CD4-positive, alpha-beta T cell treated with Interleukin-15 for 1 hour (primary cell): Measurements from ENCODE around the gene CA11.
A peak's percentile ranks its signal among the peaks of the same experiment; 100 is the strongest.
"Not testable (repeated sequence)": the region's sequence is repeated elsewhere in the genome, so short reads cannot be mapped to it uniquely, and the experiment has no call there.

ENCODE experiments used
- DNase-seq: peaks from one replicate; pipeline ENCODE4 v3.0.0-alpha.2; 2020

CA11 gene

DNA sequence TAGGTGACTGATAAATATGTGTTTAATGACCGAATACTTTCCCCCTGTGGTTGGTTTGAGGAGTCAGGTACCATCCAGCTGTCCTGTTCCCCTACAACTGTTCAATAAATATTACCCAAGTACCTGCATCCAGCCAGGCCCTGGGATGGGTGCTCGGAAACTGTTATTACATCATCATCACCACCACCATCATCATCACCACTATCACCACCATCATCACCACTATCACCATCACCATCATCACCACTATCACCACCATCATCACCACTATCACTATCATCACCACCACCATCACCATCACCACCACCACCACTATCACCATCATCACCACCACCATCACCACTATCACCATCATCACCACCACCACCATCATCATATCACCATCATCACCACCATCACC, 22.8 kb upstream of the CA11 start:
- DNase-seq, result no peak

DNA sequence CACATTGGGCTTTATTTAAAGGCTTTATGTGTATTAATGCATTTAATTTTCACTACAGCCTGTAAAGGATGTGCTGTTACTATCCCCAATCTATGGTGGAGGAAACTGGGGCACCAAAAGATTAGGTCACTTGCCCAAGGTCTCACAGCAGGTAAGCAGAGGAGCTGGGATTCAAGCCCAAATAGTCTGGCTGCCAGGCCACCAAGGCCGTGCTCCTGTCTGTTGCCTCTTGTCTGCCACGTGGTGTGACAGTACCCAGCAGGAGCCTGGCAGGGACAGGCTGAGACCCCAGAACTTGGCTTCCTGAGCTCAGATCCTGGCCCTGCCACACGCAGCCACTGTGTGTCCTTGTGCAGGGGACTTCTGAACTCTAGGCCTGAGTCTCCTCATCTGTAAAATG, 22.3 kb upstream of the CA11 start:
- no peak for DNase-seq

DNA sequence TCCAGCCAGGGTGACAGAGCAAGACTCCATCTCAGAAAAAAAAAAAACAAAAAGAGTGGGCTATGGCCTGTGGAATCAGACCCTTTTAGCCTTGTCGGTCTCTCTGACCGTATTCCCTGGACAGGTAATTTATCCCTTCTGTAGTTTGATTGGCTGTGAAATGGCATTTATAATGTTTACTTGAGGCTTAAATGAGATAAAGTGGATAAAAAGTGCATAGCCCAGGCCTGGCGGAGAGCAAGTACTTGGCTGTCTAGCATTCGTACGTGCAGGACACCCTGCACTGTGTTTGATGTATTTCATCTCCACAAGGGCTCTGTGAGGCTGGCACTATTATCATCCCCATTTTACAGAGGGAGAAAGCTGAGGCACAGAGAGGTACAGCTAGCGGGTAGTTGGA, 19.8 kb upstream of the CA11 start:
- DNase-seq, result no peak

DNA sequence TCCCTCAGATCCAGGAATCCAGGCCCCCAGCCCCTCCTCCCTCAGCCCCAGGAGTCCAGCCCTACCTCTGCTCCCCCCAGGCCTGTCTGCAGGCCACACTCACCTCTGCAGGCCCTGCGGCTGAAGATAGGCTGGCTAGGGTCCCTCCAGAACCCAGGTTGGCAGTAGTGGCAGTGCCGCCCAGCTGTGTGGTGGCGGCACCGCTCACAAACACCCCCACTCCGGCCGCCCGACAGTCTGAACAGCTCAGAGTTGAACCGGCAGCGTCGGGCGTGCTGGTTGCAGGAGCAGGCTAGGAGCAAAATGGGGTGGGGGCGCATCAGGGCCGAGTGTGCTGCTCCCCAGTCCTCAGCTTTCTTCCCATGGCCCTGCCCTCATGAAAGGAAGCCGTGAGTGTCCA, 18.5 kb upstream of the CA11 start:
- DNase-seq, result no peak

DNA sequence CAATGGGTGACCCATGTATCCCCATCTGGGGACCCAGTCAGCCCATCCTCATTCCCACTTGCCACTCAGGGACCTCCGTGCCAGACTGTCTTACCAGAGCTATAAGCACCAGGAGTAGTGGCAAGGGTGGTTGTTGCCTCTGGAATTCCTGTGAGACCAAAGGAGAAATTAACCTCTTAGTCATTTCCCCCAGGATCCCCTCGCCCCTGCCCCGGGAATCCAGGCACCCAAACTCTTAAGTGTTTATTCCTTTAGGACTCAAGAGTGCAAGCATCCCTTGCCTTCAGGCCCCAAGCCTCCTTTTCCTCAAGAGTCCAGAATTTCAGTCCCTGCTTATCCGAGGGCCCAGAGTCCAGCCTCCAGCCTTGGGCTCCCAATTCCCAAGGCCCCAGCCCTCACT, 17.7 kb upstream of the CA11 start:
- DNase-seq, result no peak

DNA sequence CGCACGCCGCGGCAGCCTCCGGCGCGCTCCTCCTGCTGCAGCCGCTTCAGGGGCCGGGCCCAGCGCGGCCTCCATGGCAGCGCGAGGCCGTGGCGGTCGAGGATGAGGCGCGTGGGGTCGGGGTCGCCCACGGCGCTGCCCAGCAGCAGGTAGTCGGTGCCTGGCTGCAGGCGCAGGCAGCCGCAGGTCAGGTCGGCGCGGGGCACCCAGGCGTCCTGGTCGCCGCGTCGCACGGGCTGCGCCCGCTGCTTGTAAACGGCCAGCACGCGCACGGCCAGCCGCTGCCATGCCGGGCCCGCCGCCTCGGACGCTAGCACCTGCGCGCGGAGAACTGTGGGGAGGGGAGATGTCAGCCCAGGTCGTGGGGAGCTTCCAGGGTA, 15.7 kb upstream of the CA11 start:
- no peak for DNase-seq

DNA sequence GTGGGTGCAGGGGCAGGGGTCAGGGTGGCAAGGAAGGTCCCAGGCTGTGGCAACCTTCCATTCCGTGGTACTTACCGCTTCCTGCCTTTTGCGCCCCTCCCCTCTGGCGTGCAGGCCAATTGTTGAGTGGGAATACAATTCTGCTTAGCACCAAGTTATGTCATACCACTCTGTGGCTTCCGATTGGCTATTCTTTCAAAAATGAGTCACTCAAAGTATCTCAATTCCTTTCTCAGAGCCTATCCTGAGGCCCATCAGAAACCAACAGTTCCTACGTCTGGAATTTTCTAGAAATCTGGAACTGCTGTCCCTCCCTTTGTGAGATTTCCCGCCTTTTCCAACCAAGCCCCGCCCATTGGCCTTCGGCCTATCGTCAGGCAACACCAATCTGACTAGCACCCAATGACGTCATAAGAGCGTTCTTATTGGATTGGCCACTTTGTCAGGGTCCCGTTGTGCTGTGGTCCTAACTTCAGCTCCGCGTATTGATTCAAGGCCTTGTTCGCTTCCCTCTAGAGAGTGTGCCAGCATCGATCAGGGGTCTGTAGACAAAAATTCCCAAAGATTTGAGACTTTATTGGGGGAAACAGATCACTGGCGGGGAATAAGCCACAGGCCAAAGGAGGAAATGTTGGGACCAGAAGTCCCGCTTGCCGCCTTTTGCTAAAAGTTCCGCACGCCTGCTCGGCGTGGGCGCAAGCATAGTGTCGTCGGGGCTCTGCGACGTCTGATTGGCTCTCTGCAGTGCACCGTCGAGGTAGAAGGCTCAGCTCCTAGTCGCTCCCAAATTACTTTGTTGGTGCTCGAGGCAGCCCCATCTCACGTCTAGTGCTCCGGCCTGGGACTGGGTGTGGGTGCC, 15.1 kb upstream of the CA11 start:
- DNase-seq, result peak; percentile 87

DNA sequence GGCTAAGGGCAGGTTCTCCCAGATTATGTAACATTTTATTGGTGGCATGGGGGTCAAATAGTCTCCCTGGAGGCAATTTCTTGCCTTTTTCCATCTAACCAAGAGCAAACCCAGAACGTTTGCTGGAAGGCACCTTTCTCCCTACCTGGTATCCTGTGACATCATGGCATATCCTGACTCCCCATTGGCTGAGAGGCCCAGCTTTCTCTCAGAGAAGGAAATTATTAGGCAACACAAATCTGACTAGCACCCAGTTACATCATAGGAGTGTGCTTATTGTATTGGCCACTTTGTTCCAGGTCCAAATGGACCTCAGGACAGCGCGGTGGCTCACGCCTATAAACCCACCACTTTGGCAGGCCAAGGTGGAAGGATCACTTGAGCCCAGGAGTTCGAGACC, 13.8 kb upstream of the CA11 start:
- peak; percentile 41 for DNase-seq

DNA sequence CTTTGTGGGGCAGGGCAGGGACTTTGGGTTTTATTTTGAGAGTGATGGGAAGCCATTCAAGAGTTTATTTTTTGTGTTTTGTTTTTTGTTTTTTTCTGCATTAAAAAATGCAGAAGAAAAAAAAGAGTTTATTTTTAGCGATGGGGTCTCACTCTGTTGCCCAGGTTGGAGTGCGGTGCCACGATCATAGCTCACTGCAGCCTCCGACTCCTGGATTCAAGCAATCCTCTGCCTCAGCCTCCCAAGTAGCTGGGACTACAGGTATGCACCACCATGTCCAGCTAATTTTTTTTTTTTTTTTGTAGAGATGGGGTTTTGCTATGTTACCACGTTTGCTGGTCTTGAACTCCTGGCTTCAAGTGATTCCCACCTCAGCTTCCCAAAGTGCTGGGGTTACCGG, 12.5 kb upstream of the CA11 start:
- DNase-seq, result no peak

DNA sequence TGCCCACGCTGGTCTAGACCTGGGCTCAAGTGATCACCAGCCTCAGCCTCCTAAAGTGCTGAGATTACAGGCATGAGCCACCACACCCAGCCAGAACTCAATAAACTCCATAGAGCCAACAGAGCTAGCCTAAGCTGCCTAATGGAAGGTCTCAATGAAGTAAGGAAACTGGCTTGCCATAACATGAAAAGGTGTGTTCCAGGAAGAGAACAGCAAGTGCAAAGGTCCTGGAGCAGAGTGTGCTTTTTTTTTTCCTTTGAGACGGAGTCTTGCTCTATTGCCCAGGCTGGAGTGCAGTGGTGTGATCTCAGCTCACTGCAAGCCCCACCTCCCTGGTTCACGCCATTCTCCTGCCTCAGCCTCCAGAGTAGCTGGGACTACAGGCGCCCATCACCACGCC, 11.8 kb upstream of the CA11 start:
- DNase-seq, result not testable (repeated sequence)

DNA sequence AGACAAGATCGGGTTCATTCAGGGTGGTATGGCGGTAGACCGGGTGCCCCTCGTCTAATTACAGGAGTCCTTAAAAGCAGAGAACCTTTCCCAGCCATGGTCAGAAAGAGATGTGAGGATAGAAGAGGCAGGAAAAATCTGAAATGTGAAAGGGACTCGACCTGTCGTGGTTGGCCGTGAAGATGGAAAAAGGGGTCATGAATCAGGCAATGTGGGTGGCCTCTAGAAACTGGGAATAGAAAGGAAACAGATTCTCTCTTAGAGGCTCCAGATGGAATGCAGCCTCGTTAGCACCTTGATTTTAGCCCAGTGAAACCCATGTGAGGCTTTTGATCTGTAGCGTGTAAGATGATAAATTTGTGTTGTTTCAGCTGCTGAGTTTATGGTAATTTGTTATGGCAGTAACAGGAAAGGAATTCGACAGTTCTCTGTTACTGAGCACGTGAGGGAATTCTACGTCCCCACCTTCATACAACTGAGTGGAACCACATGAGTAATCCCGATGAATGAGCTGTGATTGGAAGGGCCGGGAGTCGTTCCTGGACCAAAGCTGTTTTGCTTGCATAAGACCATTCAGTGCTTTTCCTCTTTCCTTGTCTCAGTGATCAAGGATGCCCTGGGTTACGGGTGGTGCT, 11.0 kb upstream of the CA11 start:
- DNase-seq, result no peak

DNA sequence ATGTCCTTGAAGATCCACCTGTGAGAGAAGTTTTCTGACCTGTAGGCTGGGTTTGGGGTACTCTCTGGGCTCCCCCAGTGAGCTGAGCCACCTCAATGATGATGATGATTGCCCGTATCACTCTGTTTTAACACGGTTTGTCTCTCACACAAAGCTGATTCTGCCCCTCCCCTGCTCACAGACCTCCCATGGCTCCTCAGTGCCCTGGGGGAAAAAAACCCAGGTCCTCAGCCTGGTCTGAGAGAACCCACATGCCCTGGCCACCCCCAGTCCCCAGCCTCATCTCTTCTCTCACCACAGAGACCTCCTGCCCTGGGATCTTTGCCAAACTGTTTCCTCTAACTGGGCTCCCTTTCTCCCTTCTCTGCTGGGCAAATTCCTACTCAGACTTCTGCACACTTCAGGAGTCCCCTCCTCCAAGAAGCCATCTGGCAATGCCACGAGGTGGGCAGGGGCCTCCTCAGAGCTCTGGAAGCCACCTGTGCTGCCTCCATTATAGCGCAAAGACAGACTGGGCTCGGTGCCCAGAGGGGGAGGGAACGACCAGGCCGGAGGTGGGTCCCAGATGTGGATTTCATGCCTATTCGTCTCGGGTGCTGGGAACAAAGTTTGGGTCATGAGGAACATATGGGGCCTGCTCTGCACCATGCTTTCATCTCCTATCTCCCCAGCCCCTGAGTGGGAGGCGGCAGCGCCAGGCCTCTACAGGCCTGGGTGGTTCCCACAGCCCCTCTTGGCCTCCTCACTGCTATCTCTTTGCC, 8.5 kb upstream of the CA11 start:
- DNase-seq, result no peak

DNA sequence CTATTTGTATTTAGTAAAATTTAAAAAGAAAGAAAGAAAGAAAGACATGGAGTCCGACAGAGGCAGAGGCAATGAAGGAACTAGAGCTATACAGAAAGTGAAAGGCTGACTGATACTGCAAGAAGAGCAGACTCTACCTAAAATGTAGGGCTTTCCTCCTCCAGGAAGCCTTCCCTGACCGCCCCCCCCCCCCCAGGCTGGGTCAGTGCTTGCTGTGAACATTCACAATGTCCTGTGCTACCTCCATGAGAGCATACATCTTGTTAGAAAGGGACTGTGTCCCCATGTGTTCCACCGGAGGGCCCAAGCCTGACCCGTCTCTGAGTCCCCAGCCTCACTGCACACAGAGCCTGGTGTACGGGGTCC, 5.7 kb upstream of the CA11 start:
- DNase-seq, result no peak

DNA sequence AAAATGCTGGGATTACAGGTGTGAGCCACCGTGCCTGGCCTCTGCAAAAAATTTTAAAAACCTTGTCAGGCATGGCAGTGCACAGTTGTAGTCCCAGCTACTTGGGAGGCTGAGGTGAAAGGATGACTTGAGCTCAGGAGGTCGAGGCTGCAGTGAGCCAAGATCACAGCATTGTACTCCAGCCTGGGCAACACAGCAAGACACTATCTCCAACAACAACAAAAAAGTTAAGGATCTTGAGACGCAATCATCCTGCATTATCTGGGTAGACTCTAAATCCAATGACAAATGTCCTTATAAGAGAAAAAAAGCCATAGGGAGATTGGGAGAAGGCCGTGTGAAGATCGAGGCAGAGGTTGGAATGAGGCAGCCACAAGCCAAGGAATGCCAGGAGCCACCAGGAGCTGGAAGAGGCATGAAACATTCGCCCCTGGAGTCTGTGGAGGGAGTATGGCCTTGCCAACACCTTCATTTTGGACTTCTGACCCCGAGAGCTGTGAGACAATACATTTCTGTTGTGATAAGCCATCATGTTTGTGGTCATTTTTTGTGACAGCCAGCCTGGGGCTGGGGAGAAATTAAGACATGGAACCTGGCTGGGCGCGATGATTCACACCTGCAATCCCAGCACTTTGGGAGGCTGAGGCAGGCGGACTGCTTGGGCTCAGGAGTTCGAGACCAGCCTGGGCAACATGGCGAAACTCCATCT, 5.1 kb upstream of the CA11 start:
- DNase-seq, result no peak

DNA sequence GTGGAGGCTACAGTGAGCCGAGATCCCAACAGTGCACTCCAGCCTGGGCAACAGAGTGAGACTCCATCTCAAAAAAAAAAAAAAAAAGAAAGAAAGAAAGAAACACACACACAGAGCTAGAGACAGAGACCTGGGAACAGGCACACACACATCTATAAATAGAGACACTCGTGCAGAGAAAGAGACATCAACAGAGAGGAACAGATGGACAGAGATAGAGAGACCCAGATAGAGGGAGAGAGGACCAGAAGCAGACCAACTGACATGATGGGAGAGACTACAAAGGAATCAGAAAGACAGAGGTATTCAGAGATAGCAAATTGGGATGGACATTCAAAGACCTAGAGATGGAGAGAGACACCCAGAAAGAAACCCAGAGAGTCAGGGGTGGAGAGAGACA, 2.1 kb upstream of the CA11 start:
- no peak for DNase-seq

DNA sequence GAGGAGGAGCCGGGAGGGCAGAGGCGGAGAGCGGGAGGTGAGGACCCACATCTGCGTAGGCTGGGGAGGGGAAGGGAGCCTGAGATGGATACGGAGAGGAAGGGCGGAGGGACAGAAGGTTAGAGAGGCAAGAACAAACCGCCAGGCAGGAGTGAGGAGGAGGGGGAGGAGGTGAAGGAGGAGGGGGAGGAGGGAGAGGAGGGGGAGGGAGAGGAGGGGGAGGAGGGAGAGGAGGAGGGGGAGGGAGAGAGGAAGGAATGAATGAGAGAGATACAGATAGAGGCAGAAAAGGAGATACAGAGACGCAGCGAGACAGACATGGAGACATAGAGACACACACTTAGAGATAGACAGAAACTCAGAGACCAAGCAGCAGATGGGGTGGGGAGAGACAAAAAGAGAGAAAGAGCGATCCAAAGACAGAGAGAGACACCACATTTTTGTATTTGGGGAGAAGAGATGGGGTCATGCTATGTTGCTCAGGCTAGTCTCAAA, 782 bp upstream of the CA11 start:
- no peak for DNase-seq

DNA sequence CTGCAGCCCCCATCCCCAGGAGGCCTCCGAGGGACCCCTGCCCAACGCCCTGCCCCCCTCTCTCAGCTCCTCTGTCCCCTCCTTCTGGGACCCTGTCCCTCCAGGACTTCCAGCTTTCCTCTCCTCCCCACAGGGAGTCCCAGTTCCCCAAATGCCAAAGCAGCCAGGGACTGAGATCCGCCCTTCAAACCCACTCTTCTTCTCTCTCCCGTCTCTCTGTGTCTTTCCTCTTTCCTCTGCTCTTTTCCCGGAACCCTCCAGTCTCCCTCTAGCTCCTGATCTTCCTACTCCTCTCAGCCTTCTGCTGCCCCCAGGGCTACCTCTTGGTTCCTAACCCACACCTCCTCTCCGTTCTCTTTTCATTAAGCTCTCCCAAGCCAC, 377 bp downstream of the CA11 start:
- DNase-seq, result no peak

DNA sequence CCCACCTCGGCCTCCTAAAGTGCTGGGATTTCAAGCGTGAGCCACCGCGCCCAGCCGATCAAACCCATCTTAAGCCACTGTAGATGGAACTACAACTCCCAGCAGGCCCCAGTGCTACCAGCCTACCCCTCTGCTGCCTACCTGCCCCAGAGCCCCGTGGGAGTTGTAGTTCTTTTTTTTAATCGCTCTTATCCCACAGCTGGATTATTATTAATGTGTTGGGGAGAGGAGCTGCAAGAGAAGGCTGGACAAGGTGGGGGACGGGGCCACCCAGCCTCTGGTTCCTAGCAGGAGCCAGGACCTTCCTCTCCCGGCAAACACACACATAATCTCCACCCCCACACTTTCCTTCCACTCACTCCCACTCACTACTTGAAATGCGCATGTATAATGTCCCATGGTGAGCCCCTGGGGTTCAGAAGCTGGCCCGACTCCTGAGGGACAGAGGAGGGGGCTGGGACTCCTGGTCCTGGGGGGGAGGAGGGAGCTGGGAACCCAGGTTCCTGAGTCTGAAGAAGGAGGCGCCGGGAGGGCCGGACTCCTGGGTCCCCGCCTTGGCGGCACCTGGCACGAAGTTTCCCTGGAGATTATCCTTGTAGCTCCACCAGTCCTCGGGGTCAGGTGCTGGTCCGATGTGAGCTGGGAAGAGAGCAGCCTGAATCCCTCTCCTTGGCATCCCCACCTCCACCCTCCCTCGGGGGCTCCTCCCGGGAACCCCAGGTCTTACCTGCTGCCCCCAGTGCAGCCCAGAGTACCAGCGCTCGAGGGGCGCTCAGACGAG, 958 bp downstream of the CA11 start:
- DNase-seq, result peak; percentile 80

DNA sequence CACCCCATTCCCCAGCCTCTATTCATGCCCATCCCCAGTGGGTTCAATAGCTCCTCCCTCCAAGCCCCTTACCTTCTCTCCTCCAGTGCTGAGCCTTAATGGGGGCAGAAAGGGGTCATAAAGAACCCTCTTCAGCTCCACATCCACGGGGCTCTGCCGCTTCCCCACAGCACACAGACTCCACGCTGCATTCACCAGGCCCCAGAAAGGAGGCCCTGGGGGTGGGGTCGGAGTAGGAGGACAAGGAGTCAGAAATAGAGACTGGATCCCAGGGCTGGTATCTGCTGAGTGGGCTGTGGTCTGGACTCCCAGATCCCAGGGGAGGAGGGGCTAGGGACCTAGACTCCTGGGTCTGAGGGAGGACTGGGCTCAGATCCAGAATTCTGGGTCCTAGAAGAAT, 1.6 kb downstream of the CA11 start:
- no peak for DNase-seq

DNA sequence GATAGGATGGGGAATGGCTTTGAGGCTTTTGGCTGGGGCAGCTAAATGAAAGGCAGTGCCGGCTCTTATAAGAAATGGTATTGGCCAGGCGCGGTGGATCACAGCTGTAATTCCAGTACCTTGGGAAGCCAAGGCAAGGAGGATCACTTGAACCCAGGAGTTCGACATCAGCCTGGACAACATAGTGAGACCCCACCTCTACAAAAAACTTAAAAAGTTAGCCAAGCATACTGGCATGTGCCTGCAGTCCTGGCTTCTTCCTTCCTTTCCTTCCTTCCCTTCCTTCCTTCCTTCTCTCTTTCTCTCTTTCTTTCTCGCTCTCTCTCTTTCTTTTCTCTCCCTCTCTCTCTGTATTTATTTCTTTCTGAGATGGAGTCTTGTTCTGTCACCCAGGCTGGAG, 3.1 kb downstream of the CA11 start:
- DNase-seq, result no peak

DNA sequence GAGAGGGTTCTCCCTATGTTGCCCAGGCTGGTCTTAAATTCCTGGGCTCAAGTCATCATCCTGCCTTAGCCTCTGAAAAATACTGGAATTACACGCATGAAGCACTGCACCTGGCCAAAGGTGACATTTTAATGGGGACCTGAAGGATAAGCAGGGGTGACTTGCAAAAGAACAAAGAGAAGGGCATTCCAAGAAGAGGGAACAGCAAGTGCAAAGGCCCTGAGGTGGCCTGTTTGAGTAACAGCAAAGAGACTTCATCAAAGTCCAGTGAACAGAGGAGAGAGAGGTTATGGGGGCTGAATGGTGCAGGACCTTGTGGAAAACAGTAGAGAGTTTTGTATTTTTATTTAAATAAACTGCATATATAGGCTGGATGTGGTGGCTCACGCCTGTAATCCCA, 4.1 kb downstream of the CA11 start:
- no peak for DNase-seq
